ENCODE data around the gene RPA1. TPM values are rescaled to one million over a fixed set of nuclear protein-coding genes. Genes with fewer than 3 reads are reported as not detected.

RPA1 gene
- total RNA-seq, 2 experiments from 2014 or later, result 189 to 197 TPM

- ATAC-seq (no peak), DNase-seq (no peak)
- no peak overlapping the region for H3K27ac Mint-ChIP-seq
- H3K4me1 Mint-ChIP-seq (ENCODE audit: low read depth), result no peaks in the 10 kb centered on the region
- no peak overlapping the region for H3K4me3 Mint-ChIP-seq
- no peaks in the 10 kb centered on the region for H3K36me3 Mint-ChIP-seq (ENCODE audit: low read depth)
- H3K9me3 Mint-ChIP-seq, result no peaks in the 10 kb centered on the region
- ChIA-PET POLR2A (no interaction called here), CTCF (interaction anchor here (0.9 kb wide), 1 partner anchor 17 kb away, joined by 3 read pairs; no protein-coding TSS in a partner anchor)
- H3K27me3 Mint-ChIP-seq, result peaks cover 2% of the 10 kb centered on the region
- intact Hi-C loops (cut with micrococcal nuclease), result no loop called here
- no peak for TF ChIP-seq CTCF (IDR thresholded peaks at IDR 0.05)
These were observed 102.2 kb downstream of the RPA1 start for GRCh38 chr17:1931844-1932579.

GRCh38 chr17:1933875-1934715, 104.3 kb downstream of the RPA1 start:
- intact Hi-C loops (cut with micrococcal nuclease), result no loop called here
- ATAC-seq (no peak), DNase-seq (no peak)
- Mint-ChIP-seq H3K36me3 (ENCODE audit: low read depth) (no peaks in the 10 kb centered on the region), H3K9me3 (no peaks in the 10 kb centered on the region), H3K27ac (no peak overlapping the region), H3K4me1 (ENCODE audit: low read depth) (no peaks in the 10 kb centered on the region), H3K4me3 (no peak overlapping the region), H3K27me3 (peaks cover 2% of the 10 kb centered on the region)
- ChIA-PET CTCF (no interaction called here), POLR2A (interaction anchor here (0.6 kb wide), 1 partner anchor 231 kb away, joined by 4 read pairs; no protein-coding TSS in a partner anchor)
- no peak for TF ChIP-seq CTCF (IDR thresholded peaks at IDR 0.05)

GRCh38 chr17:1934901-1935300, 105.1 kb downstream of the RPA1 start:
- ChIA-PET CTCF (no interaction called here), POLR2A (no interaction called here)
- intact Hi-C loops (cut with micrococcal nuclease), result no loop called here
- ATAC-seq (no peak), DNase-seq (no peak)
- no peak for TF ChIP-seq CTCF (IDR thresholded peaks at IDR 0.05)
- Mint-ChIP-seq H3K27me3 (peaks cover 2% of the 10 kb centered on the region), H3K36me3 (ENCODE audit: low read depth) (no peaks in the 10 kb centered on the region), H3K4me1 (ENCODE audit: low read depth) (no peaks in the 10 kb centered on the region), H3K4me3 (no peak overlapping the region), H3K9me3 (no peaks in the 10 kb centered on the region), H3K27ac (no peak overlapping the region)

GRCh38 chr17:1936766-1937165, 107.0 kb downstream of the RPA1 start:
- ATAC-seq, result no peak

More at GRCh38 chr17:1936766-1937165, 107.0 kb downstream of the RPA1 start:
- TF ChIP-seq CTCF (IDR thresholded peaks at IDR 0.05), result no peak
- no peak overlapping the region for H3K4me3 Mint-ChIP-seq
- no peaks in the 10 kb centered on the region for H3K27me3 Mint-ChIP-seq
- no peaks in the 10 kb centered on the region for H3K36me3 Mint-ChIP-seq (ENCODE audit: low read depth)
- ChIA-PET CTCF (interaction anchor here (1.3 kb wide), 1 partner anchor 28 kb away, joined by 4 read pairs; no protein-coding TSS in a partner anchor), POLR2A (no interaction called here)
- no peak for DNase-seq
- no peaks in the 10 kb centered on the region for H3K9me3 Mint-ChIP-seq
- no peak overlapping the region for H3K27ac Mint-ChIP-seq
- intact Hi-C loops (cut with micrococcal nuclease), result no loop called here
- H3K4me1 Mint-ChIP-seq (ENCODE audit: low read depth), result no peaks in the 10 kb centered on the region

Data from activated CD8-positive, alpha-beta T cell treated with anti-CD3 and anti-CD28 coated beads for 36 hours (primary cell).